Measurements from ENCODE around the gene BTNL9. TPM values are rescaled to one million over a fixed set of nuclear protein-coding genes. Genes with fewer than 3 reads are reported as not detected.

Gene BTNL9
- total RNA-seq, 2 experiments from 2014 or later: 162 to 219 TPM

GRCh38 chr5:181069767-181070491 is 29.9 kb downstream of the BTNL9 start:
- ChIA-PET CTCF (ENCODE audit: unreplicated experiment) (no interaction called here), POLR2A (no interaction called here)
- intact Hi-C loops (cut with micrococcal nuclease; ENCODE audit: unreplicated experiment): no loop called here
- Histone ChIP-seq H3K4me2 (ENCODE audit: low read length) (0 out of 2 replicates have a peak overlapping the region, but pooled peaks have one; percentile 6), H3K79me2 (ENCODE audit: insufficient read depth, low read depth, low read length) (no peaks in the 10 kb centered on the region), H3K4me1 (ENCODE audit: insufficient read depth, low read length, poor library complexity, severe bottlenecking) (peaks cover 27% of the 10 kb centered on the region), H3K4me3 (ENCODE audit: low read depth, low read length, poor library complexity, severe bottlenecking) (no peak overlapping the region), H4K20me1 (ENCODE audit: insufficient read depth, low read length) (no peaks in the 10 kb centered on the region), H3K9me2 (ENCODE audit: insufficient read depth, low read length) (no peaks in the 10 kb centered on the region), H2AFZ (ENCODE audit: low read length) (peak overlapping the region; percentile 14; the same call in 1 of the 2 replicates), H3K9me3 (ENCODE audit: low read length) (no peaks in the 10 kb centered on the region), H3K27ac (ENCODE audit: low read depth, low read length, poor library complexity, severe bottlenecking) (no peak overlapping the region), H3K36me3 (ENCODE audit: insufficient read depth, low read length) (no peaks in the 10 kb centered on the region; the same call in 1 of the 2 replicates)
- DNase-seq (ENCODE audit: low spot score): no peak
- TF ChIP-seq EZH2phosphoT487 (IDR thresholded peaks at IDR 0.05; ENCODE audit: borderline replicate concordance, low read depth, low read length) (no peak), CTCF (conservative IDR thresholded peaks at IDR 0.05; ENCODE audit: low read length) (no peak)
- BruUV-seq (replicated peaks): no TSS peak

GRCh38 chr5:181070523-181070922 is 30.5 kb downstream of the BTNL9 start:
- TF ChIP-seq CTCF (conservative IDR thresholded peaks at IDR 0.05; ENCODE audit: low read length) (no peak), EZH2phosphoT487 (IDR thresholded peaks at IDR 0.05; ENCODE audit: borderline replicate concordance, low read depth, low read length) (no peak)
- Histone ChIP-seq H3K9me3 (ENCODE audit: low read length) (no peaks in the 10 kb centered on the region), H2AFZ (ENCODE audit: low read length) (no peak overlapping the region), H3K4me1 (ENCODE audit: insufficient read depth, low read length, poor library complexity, severe bottlenecking) (peaks cover 21% of the 10 kb centered on the region), H3K4me3 (ENCODE audit: low read depth, low read length, poor library complexity, severe bottlenecking) (no peak overlapping the region), H3K27ac (ENCODE audit: low read depth, low read length, poor library complexity, severe bottlenecking) (no peak overlapping the region), H3K9me2 (ENCODE audit: insufficient read depth, low read length) (no peaks in the 10 kb centered on the region), H3K4me2 (ENCODE audit: low read length) (no peak overlapping the region), H3K79me2 (ENCODE audit: insufficient read depth, low read depth, low read length) (no peaks in the 10 kb centered on the region), H4K20me1 (ENCODE audit: insufficient read depth, low read length) (no peaks in the 10 kb centered on the region), H3K36me3 (ENCODE audit: insufficient read depth, low read length) (no peaks in the 10 kb centered on the region; the same call in 1 of the 2 replicates)
- POLR2A ChIA-PET: no interaction called here
- DNase-seq (ENCODE audit: low spot score): no peak
- CTCF ChIA-PET (ENCODE audit: unreplicated experiment): no interaction called here
- BruUV-seq (replicated peaks): no TSS peak
- intact Hi-C loops (cut with micrococcal nuclease; ENCODE audit: unreplicated experiment): no loop called here

- H3K4me3 ChIP-seq (ENCODE audit: low read depth, low read length, poor library complexity, severe bottlenecking): no peak overlapping the region
- no peak for DNase-seq (ENCODE audit: low spot score)
- CTCF ChIA-PET (ENCODE audit: unreplicated experiment): interaction anchor here (0.6 kb wide), 1 partner anchor 239 kb away, joined by 3 read pairs; no protein-coding TSS in a partner anchor
- no peaks in the 10 kb centered on the region for H3K9me2 ChIP-seq (ENCODE audit: insufficient read depth, low read length)
- no peak overlapping the region for H3K4me2 ChIP-seq (ENCODE audit: low read length)
- H4K20me1 ChIP-seq (ENCODE audit: insufficient read depth, low read length): no peaks in the 10 kb centered on the region
- no TSS peak for BruUV-seq (replicated peaks)
- intact Hi-C loops (cut with micrococcal nuclease; ENCODE audit: unreplicated experiment): no loop called here
- peaks cover 14% of the 10 kb centered on the region for H3K4me1 ChIP-seq (ENCODE audit: insufficient read depth, low read length, poor library complexity, severe bottlenecking)
- TF ChIP-seq CTCF (conservative IDR thresholded peaks at IDR 0.05; ENCODE audit: low read length) (no peak), EZH2phosphoT487 (IDR thresholded peaks at IDR 0.05; ENCODE audit: borderline replicate concordance, low read depth, low read length) (no peak)
- POLR2A ChIA-PET: interaction anchor here (0.5 kb wide), 1 partner anchor 128 kb away, joined by 3 read pairs; no protein-coding TSS in a partner anchor
- H3K9me3 ChIP-seq (ENCODE audit: low read length): no peaks in the 10 kb centered on the region
- H3K36me3 ChIP-seq (ENCODE audit: insufficient read depth, low read length): no peaks in the 10 kb centered on the region; the same call in 1 of the 2 replicates
- no peaks in the 10 kb centered on the region for H3K79me2 ChIP-seq (ENCODE audit: insufficient read depth, low read depth, low read length)
- H3K27ac ChIP-seq (ENCODE audit: low read depth, low read length, poor library complexity, severe bottlenecking): no peak overlapping the region
- no peak overlapping the region for H2AFZ ChIP-seq (ENCODE audit: low read length)
Measured at GRCh38 chr5:181071257-181071656, 31.2 kb downstream of the BTNL9 start.

Measured in OCI-LY7 (cell line).